ENCODE measurements around the gene ZNF229.
A peak's percentile ranks its signal among the peaks of the same experiment; 100 is the strongest.
"Not testable (repeated sequence)": the region's sequence is repeated elsewhere in the genome, so short reads cannot be mapped to it uniquely, and the experiment has no call there.

The ZNF229 gene

DNA sequence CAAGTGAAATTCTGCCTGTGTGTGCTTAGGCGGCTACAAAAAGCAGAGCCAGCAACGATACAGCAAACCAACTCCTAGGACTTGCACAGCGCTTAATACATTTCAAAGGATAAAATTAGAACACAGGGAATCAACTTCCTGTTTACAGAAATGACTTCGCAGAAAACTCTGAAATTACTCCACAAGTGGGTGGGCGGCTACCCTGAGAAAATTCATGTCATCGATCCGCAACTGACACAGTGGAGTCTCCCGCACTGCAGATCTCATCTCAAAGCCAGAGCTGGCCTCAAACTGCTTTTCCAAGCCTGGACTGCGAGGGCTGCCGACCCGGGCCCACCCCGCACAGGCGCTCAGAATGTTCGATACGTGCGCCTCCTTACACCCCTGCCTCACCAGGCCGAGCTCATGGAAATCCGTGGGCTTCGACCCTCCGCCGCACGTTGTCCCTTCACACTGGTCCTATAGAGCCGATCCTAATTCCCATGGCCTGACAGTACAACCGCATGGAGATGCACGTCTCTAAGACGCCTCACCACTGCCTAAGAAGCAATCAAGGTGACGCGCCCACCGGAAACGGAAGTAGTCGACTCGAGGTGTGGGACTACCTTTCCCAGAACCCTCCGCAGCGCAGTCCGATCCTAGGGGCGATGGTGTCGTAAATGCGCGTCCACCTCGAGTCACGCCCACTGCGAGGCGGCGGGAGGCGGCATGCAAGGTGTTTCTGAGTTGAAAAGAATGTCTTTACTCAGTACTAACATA, at the start of gene ZNF229:
TSS of gene ZNF229 (minus strand) at position 557 of the 759 bp plus-strand sequence. CDS start 5,625 bp downstream, outside the sequence.
- peak within 1 kb of the TSS; percentile 85 for H3K4me3 ChIP-seq (ENCODE audit: low read depth, low read length)
- TF ChIP-seq, protein P1, sequence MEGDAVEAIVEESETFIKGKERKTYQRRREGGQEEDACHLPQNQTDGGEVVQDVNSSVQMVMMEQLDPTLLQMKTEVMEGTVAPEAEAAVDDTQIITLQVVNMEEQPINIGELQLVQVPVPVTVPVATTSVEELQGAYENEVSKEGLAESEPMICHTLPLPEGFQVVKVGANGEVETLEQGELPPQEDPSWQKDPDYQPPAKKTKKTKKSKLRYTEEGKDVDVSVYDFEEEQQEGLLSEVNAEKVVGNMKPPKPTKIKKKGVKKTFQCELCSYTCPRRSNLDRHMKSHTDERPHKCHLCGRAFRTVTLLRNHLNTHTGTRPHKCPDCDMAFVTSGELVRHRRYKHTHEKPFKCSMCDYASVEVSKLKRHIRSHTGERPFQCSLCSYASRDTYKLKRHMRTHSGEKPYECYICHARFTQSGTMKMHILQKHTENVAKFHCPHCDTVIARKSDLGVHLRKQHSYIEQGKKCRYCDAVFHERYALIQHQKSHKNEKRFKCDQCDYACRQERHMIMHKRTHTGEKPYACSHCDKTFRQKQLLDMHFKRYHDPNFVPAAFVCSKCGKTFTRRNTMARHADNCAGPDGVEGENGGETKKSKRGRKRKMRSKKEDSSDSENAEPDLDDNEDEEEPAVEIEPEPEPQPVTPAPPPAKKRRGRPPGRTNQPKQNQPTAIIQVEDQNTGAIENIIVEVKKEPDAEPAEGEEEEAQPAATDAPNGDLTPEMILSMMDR (IDR thresholded peaks at IDR 0.05; ENCODE audit: low read depth, low read length) = no peak
- in situ Hi-C loops (cut with HindIII; ENCODE audit: low sequenced_read_pairs) = no loop called here
- DNase-seq (ENCODE audit: low read depth, low spot score) = peak; percentile 93

DNA sequence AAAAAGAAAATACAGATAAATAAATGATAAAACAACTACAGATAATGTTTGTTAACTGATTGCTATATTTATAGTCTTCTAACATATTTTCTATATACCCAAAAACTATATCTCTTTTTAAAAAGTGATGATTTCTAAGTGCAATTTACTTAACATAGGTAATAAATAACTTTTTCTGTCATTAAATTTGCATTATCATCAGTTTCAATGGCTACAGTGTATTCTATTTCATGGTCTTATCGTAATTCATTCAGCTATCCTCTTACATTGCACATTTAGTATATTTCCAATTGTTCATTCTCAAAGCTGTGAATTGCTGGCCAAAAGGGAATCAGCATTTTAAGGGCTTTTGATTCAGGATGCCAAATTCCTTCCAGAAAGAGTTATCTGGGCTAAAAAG, 48.4 kb upstream of the ZNF229 start:
- no peak overlapping the region for H3K4me3 ChIP-seq (ENCODE audit: low read depth, low read length)
- in situ Hi-C loops (cut with HindIII; ENCODE audit: low sequenced_read_pairs) = no loop called here
- no peak for DNase-seq (ENCODE audit: low read depth, low spot score)
- TF ChIP-seq, protein P1 (IDR thresholded peaks at IDR 0.05; ENCODE audit: low read depth, low read length) = no peak

DNA sequence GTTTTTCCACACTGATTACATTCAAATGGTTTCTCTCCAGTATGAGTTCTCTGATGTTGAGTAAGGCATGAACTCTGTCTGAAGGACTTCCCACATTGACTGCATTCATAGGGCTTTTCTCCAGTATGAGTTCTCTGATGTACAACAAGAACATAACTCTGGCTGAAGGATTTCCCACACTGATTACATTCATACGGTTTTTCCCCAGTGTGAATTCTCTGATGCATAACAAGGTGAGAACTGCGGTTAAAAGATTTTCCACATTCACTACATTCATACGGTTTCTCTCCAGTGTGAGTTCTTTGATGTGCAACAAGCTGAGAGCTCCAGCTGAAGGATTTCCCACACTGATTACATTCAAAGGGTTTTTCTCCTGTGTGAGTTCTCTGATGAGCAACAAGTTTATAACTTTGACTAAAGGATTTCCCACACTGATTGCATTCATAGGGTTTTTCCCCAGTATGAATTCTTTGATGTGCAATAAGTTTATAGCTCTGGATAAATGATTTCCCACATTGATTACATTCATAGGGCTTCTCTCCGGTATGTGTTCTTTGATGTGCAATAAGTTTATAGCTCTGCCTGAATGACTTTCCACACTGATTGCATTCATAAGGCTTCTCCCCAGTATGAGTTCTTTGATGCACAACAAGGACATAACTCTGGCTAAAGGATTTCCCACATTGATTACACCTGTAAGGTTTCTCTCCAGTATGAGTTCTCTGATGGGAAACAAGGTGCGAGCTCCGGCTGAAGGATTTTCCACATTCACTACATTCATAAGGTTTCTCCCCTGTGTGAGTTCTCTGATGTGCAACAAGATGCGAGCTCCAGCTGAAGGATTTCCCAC, 28.5 kb upstream of the ZNF229 start:
- in situ Hi-C loops (cut with HindIII; ENCODE audit: low sequenced_read_pairs) = no loop called here
- TF ChIP-seq, protein P1 (IDR thresholded peaks at IDR 0.05; ENCODE audit: low read depth, low read length) = no peak
- no peak overlapping the region for H3K4me3 ChIP-seq (ENCODE audit: low read depth, low read length)
- peak; percentile 33 for DNase-seq (ENCODE audit: low read depth, low spot score)

DNA sequence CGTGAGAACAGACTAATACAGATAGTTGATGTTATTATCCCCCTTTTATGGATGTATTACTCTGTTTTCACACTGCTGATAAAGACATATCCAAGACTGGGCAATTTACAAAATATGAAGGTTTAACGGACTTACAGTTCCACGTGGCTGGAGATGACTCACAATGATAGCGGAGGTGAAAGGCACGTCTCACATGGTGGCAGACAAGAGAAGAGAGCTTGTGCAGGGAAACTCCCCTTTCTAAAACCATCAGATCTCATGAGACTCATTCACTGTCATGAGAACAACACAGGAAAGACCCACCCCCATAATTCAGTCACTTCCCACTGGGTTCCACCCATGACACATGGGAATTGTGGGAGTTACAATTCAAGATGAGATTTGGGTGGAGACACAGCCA, 20.5 kb upstream of the ZNF229 start:
- DNase-seq (ENCODE audit: low read depth, low spot score); in situ Hi-C loops (cut with HindIII; ENCODE audit: low sequenced_read_pairs): not testable (repeated sequence)

DNA sequence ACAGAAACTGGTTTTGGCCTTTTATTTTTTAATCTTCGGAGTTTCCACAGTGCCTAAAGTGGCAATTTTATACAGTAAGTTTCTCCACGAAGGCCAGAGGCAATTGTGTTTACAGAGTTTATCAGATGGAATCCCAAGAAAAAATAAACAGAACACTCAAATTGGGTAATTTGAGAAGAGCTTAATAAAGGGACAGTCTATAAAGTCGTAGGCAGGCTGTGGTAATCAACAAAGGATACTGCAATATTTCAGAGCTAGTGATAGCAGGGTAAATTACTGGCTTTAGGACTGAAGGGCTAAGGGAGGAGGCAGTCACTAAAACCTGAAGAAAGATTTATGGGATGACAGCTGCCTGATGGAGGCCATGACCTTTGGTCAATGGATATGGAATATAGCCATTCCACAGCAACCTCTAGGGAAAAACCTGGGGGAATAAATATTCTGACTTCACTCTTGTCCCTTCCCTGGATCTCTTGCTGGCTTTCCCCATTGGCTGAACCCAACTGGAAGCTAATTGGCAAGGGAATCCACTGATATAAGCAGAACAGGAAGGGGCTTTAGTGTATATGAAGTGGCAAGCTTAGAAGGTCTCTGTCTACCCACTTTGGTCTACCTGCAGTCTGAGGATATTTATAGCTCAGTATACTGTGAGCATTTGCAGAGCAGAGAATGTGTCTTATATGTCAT, 14.5 kb upstream of the ZNF229 start:
- in situ Hi-C loops (cut with HindIII; ENCODE audit: low sequenced_read_pairs); H3K4me3 ChIP-seq (ENCODE audit: low read depth, low read length); DNase-seq (ENCODE audit: low read depth, low spot score): not testable (repeated sequence)

More for the DNA sequence above, 20.5 kb upstream of the ZNF229 start:
- not testable (repeated sequence) for H3K4me3 ChIP-seq (ENCODE audit: low read depth, low read length)

DNA sequence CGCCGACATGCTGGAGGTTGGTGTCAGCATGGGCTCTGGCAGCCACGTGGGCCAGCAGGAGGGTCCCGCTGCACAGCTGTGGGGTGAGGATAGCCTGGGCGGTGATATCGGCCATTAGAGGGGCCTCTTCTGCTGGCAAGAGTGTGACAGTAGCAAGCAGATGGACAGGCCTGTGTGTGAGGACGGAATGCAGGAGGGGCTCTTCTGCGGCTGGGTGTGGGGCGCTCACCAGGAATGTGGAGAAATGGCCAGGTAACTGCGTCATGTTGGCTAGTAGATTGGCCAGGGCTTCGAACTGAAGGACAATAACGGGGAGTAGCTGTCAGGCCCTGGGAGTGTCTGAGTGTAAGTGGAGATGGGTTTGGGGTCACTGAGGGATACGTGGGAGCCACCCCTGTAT, 7.7 kb upstream of the ZNF229 start:
- DNase-seq (ENCODE audit: low read depth, low spot score); in situ Hi-C loops (cut with HindIII; ENCODE audit: low sequenced_read_pairs); H3K4me3 ChIP-seq (ENCODE audit: low read depth, low read length): not testable (repeated sequence)

DNA sequence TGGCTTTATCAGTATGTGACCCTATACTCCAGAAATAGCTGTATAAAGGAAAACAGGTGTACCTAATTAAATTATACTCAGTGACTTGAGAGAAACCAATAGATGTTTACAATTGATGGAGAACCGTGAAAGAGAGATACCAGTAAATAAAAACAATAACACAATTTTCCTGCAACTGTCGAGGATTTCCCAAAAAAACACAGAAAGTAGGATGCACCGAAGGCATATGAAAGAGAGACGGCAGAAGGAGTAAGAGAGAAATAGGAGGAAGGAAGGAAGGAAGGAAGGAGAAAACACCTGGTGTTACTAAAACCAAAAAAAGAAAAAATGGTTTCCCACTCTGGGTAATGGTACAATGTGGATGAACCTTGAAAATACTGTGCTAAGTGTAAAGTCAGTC, 6.8 kb upstream of the ZNF229 start:
- in situ Hi-C loops (cut with HindIII; ENCODE audit: low sequenced_read_pairs) = no loop called here
- TF ChIP-seq, protein P1 (IDR thresholded peaks at IDR 0.05; ENCODE audit: low read depth, low read length) = no peak
- H3K4me3 ChIP-seq (ENCODE audit: low read depth, low read length) = no peak overlapping the region
- DNase-seq (ENCODE audit: low read depth, low spot score) = no peak
